ENCODE results near the gene ATP4B. TPM values are rescaled to one million over a fixed set of nuclear protein-coding genes. Genes with fewer than 3 reads are reported as not detected.

Gene ATP4B
- total RNA-seq, 1 experiment from 2014 or later, result not detected

- no peak for ATAC-seq
- Mint-ChIP-seq H3K36me3 (peaks cover 46% of the 10 kb centered on the region), H3K4me1 (0 out of 2 replicates have a peak, but pooled peaks cover 2% of the 10 kb centered on the region), H3K9me3 (peaks cover 9% of the 10 kb centered on the region; the same call in 1 of the 2 replicates), H3K27ac (no peak overlapping the region), H3K4me3 (no peak overlapping the region), H3K27me3 (ENCODE audit: low read depth) (no peaks in the 10 kb centered on the region)
- TF ChIP-seq CBFB (CRISPR knock-in tag; IDR thresholded peaks at IDR 0.05; ENCODE audit: low read depth) (no peak), TCF7 (CRISPR knock-in tag; IDR thresholded peaks at IDR 0.05; ENCODE audit: low read depth) (no peak)
- no peak for DNase-seq (ENCODE audit: low spot score)
- ChIA-PET CTCF (no interaction called here), POLR2A (no interaction called here)
These were observed 33.8 kb downstream of the ATP4B start for GRCh38 chr13:113624235-113624587.

- TF ChIP-seq ERG (CRISPR knock-in tag; IDR thresholded peaks at IDR 0.05) (no peak), PREB (CRISPR knock-in tag; IDR thresholded peaks at IDR 0.05; ENCODE audit: borderline replicate concordance) (no peak), USF1 (CRISPR knock-in tag; IDR thresholded peaks at IDR 0.05) (no peak), ATF3 (CRISPR knock-in tag; conservative IDR thresholded peaks at IDR 0.05) (no peak)
- Mint-ChIP-seq H3K9me3 (peaks cover 9% of the 10 kb centered on the region; the same call in 1 of the 2 replicates), H3K27ac (no peak overlapping the region), H3K4me1 (0 out of 2 replicates have a peak, but pooled peaks cover 2% of the 10 kb centered on the region), H3K36me3 (peaks cover 46% of the 10 kb centered on the region), H3K27me3 (ENCODE audit: low read depth) (no peaks in the 10 kb centered on the region), H3K4me3 (no peak overlapping the region)
- CTCF ChIA-PET, result no interaction called here
- POLR2A ChIA-PET, result no interaction called here
- ATAC-seq, result no peak
- no peak for DNase-seq (ENCODE audit: low spot score)
These were observed 34.3 kb downstream of the ATP4B start for GRCh38 chr13:113623491-113624234.

- DNase-seq (ENCODE audit: low spot score), result no peak
- peaks cover 46% of the 10 kb centered on the region for H3K36me3 Mint-ChIP-seq
- peaks cover 9% of the 10 kb centered on the region; the same call in 1 of the 2 replicates for H3K9me3 Mint-ChIP-seq
- no peaks in the 10 kb centered on the region for H3K27me3 Mint-ChIP-seq (ENCODE audit: low read depth)
- H3K27ac Mint-ChIP-seq, result no peak overlapping the region
- no peak for ATAC-seq
- H3K4me1 Mint-ChIP-seq, result 0 out of 2 replicates have a peak, but pooled peaks cover 4% of the 10 kb centered on the region
- ChIA-PET POLR2A (no interaction called here), CTCF (no interaction called here)
- no peak overlapping the region for H3K4me3 Mint-ChIP-seq
- TF ChIP-seq ZNF317 (CRISPR knock-in tag; IDR thresholded peaks at IDR 0.05; ENCODE audit: borderline replicate concordance, low read depth) (no peak), NFE2L1 (CRISPR knock-in tag; IDR thresholded peaks at IDR 0.05) (no peak), SP1 (CRISPR knock-in tag; conservative IDR thresholded peaks at IDR 0.05) (no peak), SMAD4 (CRISPR knock-in tag; IDR thresholded peaks at IDR 0.05) (no peak), ZNF232 (CRISPR knock-in tag; IDR thresholded peaks at IDR 0.05) (no peak), MLX (CRISPR knock-in tag; IDR thresholded peaks at IDR 0.05) (no peak), RORB (CRISPR knock-in tag; IDR thresholded peaks at IDR 0.05) (no peak), ATF6 (CRISPR knock-in tag; IDR thresholded peaks at IDR 0.05) (no peak), GRHL2 (CRISPR knock-in tag; IDR thresholded peaks at IDR 0.05; ENCODE audit: insufficient replicate concordance, severe bottlenecking) (no peak), ZBTB21 (CRISPR knock-in tag; IDR thresholded peaks at IDR 0.05; ENCODE audit: borderline replicate concordance) (no peak), MXD4 (CRISPR knock-in tag; IDR thresholded peaks at IDR 0.05; ENCODE audit: borderline replicate concordance) (no peak), ZNF425 (CRISPR knock-in tag; conservative IDR thresholded peaks at IDR 0.05) (no peak), OVOL2 (CRISPR knock-in tag; IDR thresholded peaks at IDR 0.05; ENCODE audit: borderline replicate concordance) (no peak), NR3C1 (CRISPR knock-in tag; conservative IDR thresholded peaks at IDR 0.05; ENCODE audit: low read depth) (no peak)
These were observed 35.1 kb downstream of the ATP4B start for GRCh38 chr13:113622791-113623490.

Measured in WTC11 (cell line).